ENCODE data around the gene CALB2.

CALB2 gene

DNA sequence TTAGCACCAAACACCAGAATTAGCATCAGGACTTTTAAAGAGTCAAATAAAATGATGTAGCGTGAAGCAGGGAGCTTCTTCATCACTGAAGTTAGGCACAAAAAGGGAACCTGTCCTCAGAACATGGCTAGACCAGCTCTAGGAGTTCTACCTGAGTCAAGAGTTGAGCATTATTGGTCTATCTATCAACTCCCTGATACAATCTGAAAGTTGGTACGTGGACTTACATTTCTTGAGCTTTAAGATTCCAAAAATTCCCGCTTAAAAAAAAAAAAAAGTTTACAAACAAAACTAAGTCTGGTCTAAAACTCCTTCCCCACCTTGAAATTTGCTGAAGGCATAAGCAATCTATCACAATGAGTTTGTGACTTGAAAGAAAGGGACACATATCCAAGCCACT lies 71.1 kb downstream of the CALB2 start:
- no peak for DNase-seq

DNA sequence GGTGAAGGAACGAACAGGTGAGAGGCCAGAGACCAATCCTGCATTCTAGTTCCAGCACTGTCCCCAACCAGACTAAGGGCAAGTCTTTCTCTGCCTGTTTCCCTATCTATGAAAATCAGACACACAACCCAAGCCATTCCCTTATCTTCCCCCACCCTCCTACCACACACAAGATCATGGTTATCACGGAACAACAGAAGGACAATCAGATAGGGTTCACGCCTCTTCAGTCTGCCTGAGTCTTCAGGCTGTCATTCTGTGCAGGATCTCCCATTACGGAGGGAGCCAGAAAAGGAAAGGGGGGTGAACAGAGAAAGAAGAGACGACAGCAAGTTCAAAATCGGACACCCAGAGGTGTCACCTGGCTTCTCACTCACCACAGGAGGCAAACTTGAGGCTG lies 72.2 kb downstream of the CALB2 start:
- no peak for DNase-seq

DNA sequence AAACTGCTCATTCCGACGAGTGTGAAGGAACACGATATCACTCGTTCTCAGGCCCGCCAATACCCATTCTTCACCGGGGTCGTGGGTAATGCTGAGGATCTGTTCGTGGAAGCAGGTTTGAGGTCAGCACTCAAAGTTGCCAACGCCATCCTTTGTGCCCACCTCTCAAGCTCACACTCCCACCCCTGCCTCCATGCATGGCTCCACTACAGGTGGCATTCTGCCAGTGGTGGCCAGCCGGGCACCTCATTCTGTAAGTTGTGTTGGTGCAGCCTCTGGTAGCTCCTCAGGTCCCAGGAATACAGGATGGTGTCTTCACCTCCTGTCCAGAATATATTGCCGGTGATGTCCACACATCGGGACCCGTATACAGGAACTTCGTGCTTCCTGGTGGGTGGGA lies 72.7 kb downstream of the CALB2 start:
- DNase-seq = no peak

DNA sequence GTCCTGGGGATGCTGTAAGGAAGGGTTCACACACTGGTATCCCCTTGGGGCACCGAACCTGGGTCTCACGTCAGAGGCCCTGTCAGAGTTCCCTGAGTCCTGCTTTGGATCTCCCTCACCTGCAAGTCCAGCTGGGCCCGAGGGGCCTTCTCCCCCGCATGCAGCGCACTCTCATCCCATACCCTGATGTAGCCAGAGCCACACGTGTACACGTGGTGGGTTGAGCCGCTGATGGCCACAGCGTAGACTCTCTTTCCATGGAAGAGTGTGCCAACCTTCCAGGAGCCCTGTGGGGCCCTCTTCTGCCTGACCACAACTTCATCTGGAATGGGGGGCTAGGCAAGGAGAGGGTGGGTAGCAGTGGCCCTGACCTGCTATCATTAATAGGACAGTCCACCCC lies 73.5 kb downstream of the CALB2 start:
- DNase-seq = no peak

DNA sequence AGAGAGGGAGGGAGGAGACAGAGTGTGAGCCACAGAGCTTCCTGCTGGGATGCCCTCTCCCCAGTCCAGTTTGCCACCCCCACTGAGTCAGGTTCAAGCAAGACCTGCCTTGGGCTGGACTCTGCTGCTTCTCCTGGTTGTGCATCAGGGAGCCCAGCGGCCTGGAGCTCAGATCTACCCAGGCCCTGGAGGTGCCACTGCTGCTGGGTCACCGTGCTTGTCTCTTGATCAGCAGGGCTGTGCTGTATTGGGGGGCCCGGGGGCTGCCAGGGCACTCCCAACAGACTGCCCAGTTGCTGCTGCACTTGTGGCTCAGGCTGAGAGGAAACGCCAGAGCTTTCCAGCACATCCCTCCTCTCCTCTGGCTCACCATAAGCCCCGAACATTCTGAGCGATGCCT lies 74.4 kb downstream of the CALB2 start:
- no peak for DNase-seq

DNA sequence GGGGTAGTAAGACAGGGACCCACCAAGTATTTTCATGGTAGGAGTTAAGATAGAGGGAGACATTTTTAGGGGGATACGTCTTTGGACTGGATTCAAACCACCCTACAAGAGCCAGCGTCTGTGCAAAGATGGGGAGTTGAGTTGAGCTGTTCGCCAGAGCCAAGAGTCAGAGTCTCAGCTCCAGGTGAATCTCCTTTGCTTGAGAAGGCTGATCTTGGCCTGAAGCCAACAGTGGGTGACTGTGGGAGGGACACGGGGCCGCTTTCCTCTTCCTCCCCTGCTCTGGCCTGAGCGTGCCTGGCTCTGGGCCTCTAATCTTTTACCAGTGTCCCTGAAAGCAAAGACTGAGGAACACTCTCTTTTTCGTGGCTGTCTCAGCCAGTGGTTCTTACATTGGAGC lies 78.0 kb downstream of the CALB2 start:
- no peak for DNase-seq

DNA sequence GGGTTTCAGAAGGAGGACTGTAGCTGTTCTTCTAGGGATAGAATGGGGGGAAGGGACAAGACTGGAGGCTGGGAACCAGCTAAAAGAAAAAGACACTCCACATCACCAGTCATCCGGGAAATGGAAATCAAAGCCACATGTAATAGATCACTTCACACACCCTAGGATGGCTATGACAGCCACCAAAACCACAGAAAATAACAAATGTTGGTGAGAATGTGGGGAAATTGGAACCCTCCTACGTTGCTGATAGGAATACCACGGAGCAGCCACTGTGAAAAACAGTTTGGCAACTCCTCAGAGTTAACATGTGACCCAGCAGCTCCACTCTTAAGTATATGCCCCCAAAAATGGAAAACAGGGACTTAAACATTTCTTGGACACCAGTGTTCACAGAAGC lies 81.0 kb downstream of the CALB2 start:
- DNase-seq = no peak

Measured in T1000 (cell line).